Endodermal cell (in vitro differentiated cells): ENCODE results near the gene AJAP1. TPM values are rescaled to one million over a fixed set of nuclear protein-coding genes. Genes with fewer than 3 reads are reported as not detected.

Experiments
- DNase-seq: peaks from one replicate; pipeline ENCODE4 v3.0.0-alpha.2; 2017
- H3K27ac ChIP-seq: 2 replicates; pipeline ENCODE4 v1.5.1; 2013; ENCODE audit warnings: mild to moderate bottlenecking, low read depth, low read length, moderate library complexity
- H3K27me3 ChIP-seq: 2 replicates; pipeline ENCODE4 v1.6.1; 2013; ENCODE audit warnings: mild to moderate bottlenecking, low read length, moderate library complexity; ENCODE audit not compliant: insufficient read depth, control insufficient read depth, poor library complexity, severe bottlenecking
- H3K36me3 ChIP-seq: 2 replicates; pipeline ENCODE4 v1.7.0; 2013; ENCODE audit warnings: mild to moderate bottlenecking, low read length, moderate library complexity; ENCODE audit not compliant: control insufficient read depth, insufficient read depth
- H3K4me1 ChIP-seq: one replicate; pipeline ENCODE4 v1.7.0; 2013; ENCODE audit warnings: low read length; ENCODE audit not compliant: control insufficient read depth, insufficient read depth
- H3K4me3 ChIP-seq: 2 replicates; pipeline ENCODE4 v1.5.1; 2013; ENCODE audit warnings: mild to moderate bottlenecking, low read length, moderate library complexity
- H3K9ac ChIP-seq: 2 replicates; pipeline ENCODE4 v1.6.1; 2013; ENCODE audit warnings: mild to moderate bottlenecking, low read length, moderate library complexity; ENCODE audit not compliant: poor library complexity, severe bottlenecking; ENCODE audit errors: extremely low read depth
- H3K9me3 ChIP-seq: 2 replicates; pipeline ENCODE4 v1.6.1; 2013; ENCODE audit warnings: mild to moderate bottlenecking, low read length, moderate library complexity; ENCODE audit not compliant: control insufficient read depth
- H3K27ac Mint-ChIP-seq: 2 replicates; pipeline ENCODE4 v1.8.0; 2020; ENCODE audit warnings: mixed read lengths
- H3K27me3 Mint-ChIP-seq: 2 replicates; pipeline ENCODE4 v1.8.0; 2021; ENCODE audit warnings: mild to moderate bottlenecking, mixed read lengths; ENCODE audit not compliant: insufficient read depth
- H3K36me3 Mint-ChIP-seq: 2 replicates; pipeline ENCODE4 v1.8.0; 2020; ENCODE audit warnings: low read depth, mixed read lengths
- H3K4me1 Mint-ChIP-seq: 2 replicates; pipeline ENCODE4 v1.8.0; 2020; ENCODE audit warnings: mixed read lengths
- H3K4me3 Mint-ChIP-seq: 2 replicates; pipeline ENCODE4 v1.8.0; 2020; ENCODE audit warnings: mild to moderate bottlenecking, moderate library complexity, mixed read lengths
- H3K9me3 Mint-ChIP-seq: 2 replicates; pipeline ENCODE4 v1.8.0; 2020; ENCODE audit warnings: mild to moderate bottlenecking, mixed read lengths
- CTCF ChIP-seq: fragments of 200-600 bp; sonication (generic); conservative IDR thresholded peaks from 2 replicates; pipeline ENCODE4 v1.5.0; 2021; ENCODE audit warnings: antibody characterized with exemption, mild to moderate bottlenecking
- WGBS, 2 experiments: methylation state at CpG; one replicate each; pipeline versions ENCODE4 v1.1.5 to v1.1.7; 2013; ENCODE audit warnings: missing lambda C conversion rate in 2 of 2, mixed read lengths in 1 of 2; ENCODE audit not compliant: insufficient coverage in 1 of 2, insufficient read length in 1 of 2; 5-methylcytosine and 5-hydroxymethylcytosine counted together
- total RNA-seq, 2 donors: library from RNA; stranded (reverse); fragmentation: NEBNext Ultra II Directional in 1 of 2; extraction: Animal tissue kit (Norgen Biotek cat#: 25700) in 1 of 2; gene quantifications; 2 replicates in 1 of 2; 3 replicates in 1 of 2; pipeline ENCODE4 v1.2.1, GENCODE V29; 2021

Gene AJAP1
- total RNA-seq, 2 donors from 2014 or later = 19.4 to 22.1 TPM

- H3K4me1 Mint-ChIP-seq = peaks cover 11% of the 10 kb centered on the region
- peaks cover 4% of the 10 kb centered on the region for H3K27me3 Mint-ChIP-seq
- no peak overlapping the region for H3K27ac ChIP-seq
- H3K36me3 ChIP-seq = peaks cover 35% of the 10 kb centered on the region
- no peak overlapping the region for H3K27ac Mint-ChIP-seq
- no peaks in the 10 kb centered on the region for H3K27me3 ChIP-seq
- no peaks in the 10 kb centered on the region for H3K9me3 ChIP-seq
- H3K36me3 Mint-ChIP-seq = peaks cover 38% of the 10 kb centered on the region
- no peak for DNase-seq
- no peak overlapping the region for H3K4me3 Mint-ChIP-seq
- no peaks in the 10 kb centered on the region for H3K9me3 Mint-ChIP-seq
- H3K9ac ChIP-seq = no peak overlapping the region
- H3K4me1 ChIP-seq = peaks cover 4% of the 10 kb centered on the region
- no peak for TF ChIP-seq CTCF
- H3K4me3 ChIP-seq = no peak overlapping the region
- 90 to 93% methylated on average over 7 to 14 of the region's 14 CpGs for WGBS, 2 experiments
Observed at GRCh38 chr1:4781646-4782045, 127.2 kb downstream of the AJAP1 start.

GRCh38 chr1:4784761-4785160 lies 130.4 kb downstream of the AJAP1 start:
- H3K4me1 Mint-ChIP-seq = peaks cover 16% of the 10 kb centered on the region
- no peaks in the 10 kb centered on the region for H3K9me3 Mint-ChIP-seq
- H3K4me3 Mint-ChIP-seq = no peak overlapping the region
- Histone ChIP-seq H3K9ac (no peak overlapping the region), H3K9me3 (no peaks in the 10 kb centered on the region), H3K36me3 (peaks cover 12% of the 10 kb centered on the region), H3K27me3 (no peaks in the 10 kb centered on the region), H3K27ac (no peak overlapping the region), H3K4me3 (no peak overlapping the region), H3K4me1 (peaks cover 4% of the 10 kb centered on the region)
- H3K36me3 Mint-ChIP-seq = peaks cover 27% of the 10 kb centered on the region
- WGBS, 2 experiments = 85 to 88% methylated on average over 8 to 17 of the region's 17 CpGs
- no peak for TF ChIP-seq CTCF
- H3K27me3 Mint-ChIP-seq = peaks cover 10% of the 10 kb centered on the region
- no peak overlapping the region for H3K27ac Mint-ChIP-seq
- DNase-seq = no peak

GRCh38 chr1:4786055-4786454 lies 131.6 kb downstream of the AJAP1 start:
- peaks cover 24% of the 10 kb centered on the region for H3K36me3 Mint-ChIP-seq
- Histone ChIP-seq H3K4me3 (no peak overlapping the region), H3K27me3 (no peaks in the 10 kb centered on the region), H3K9ac (no peak overlapping the region), H3K9me3 (no peaks in the 10 kb centered on the region), H3K36me3 (peaks cover 11% of the 10 kb centered on the region), H3K27ac (no peak overlapping the region), H3K4me1 (peaks cover 4% of the 10 kb centered on the region)
- H3K4me3 Mint-ChIP-seq = no peak overlapping the region
- no peaks in the 10 kb centered on the region for H3K9me3 Mint-ChIP-seq
- no peak overlapping the region for H3K27ac Mint-ChIP-seq
- TF ChIP-seq CTCF = no peak
- peaks cover 10% of the 10 kb centered on the region for H3K27me3 Mint-ChIP-seq
- H3K4me1 Mint-ChIP-seq = peaks cover 16% of the 10 kb centered on the region
- WGBS, 2 experiments = 96 to 100% methylated on average over 4 to 8 of the region's 8 CpGs
- no peak for DNase-seq
